GM18861 (cell line): Measurements from ENCODE around the gene PBLD.
"Not testable (repeated sequence)": the region's sequence is repeated elsewhere in the genome, so short reads cannot be mapped to it uniquely, and the experiment has no call there.

Source experiments
- ATAC-seq: cut with Tn5 transposase; IDR thresholded peaks from one replicate; pipeline ENCODE4 v1.9.1; 2021; ENCODE audit not compliant: unreplicated experiment

PBLD gene

GRCh38 chr10:68284062-68285001 is 48.4 kb downstream of the PBLD start:
- no peak for ATAC-seq

DNA sequence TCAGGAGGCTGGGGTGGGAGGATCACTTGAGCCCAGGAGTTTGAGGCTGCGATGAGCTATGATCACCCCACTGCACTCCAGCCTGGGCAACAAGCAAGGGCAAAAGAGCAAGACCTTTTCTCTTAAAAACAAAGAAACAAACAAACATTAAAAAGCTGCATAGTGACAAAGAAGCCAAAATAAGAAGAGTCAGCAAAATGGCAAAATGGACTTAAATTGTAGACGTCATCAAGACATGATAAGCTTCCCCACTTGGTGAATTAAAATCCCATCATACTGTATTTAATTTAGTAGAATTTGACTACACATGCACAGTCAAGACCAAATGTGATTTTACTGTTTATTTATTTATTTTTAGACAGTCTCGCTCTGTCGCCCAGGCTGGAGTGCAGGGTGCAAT is 52.0 kb downstream of the PBLD start:
- ATAC-seq = no peak

DNA sequence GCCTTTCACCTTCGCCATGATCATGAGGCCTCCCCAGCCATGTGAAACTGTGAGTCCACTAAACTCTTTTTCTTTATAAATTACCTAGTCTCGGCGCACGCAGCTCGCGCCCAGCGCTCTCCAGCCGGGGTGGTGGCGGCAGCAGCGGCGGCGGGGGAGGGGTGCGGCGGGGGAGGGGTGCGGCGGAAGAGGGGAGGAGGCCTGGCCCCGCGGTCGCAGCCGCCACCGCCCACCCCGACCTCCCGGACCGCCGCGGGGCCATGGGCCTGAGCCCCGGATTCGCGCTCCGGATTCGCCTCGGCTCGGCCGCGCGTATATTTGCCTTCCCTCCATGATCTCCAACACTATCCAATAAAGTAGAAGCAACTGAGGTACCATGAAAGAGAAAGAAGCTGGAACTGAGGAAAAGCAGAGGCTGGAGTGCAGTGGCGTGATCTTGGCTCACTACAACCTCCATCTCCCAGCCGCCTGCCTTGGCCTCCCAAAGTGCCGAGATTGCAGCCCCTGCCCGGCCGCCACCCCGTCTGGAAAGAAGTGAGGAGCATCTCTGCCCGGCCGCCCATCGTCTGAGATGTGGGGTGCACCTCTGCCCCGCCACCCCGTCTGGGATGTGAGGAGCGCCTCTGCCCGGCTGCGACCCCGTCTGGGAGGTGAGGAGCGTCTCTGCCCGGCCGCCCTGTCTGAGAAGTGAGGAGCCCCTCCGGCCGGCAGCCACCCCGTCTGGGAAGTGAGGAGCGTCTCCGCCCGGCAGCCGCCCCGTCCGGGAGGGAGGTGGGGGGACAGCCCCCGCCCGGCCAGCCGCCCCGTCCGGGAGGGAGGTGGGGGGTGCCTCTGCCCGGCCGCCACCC is 53.6 kb downstream of the PBLD start:
- ATAC-seq = not testable (repeated sequence)

DNA sequence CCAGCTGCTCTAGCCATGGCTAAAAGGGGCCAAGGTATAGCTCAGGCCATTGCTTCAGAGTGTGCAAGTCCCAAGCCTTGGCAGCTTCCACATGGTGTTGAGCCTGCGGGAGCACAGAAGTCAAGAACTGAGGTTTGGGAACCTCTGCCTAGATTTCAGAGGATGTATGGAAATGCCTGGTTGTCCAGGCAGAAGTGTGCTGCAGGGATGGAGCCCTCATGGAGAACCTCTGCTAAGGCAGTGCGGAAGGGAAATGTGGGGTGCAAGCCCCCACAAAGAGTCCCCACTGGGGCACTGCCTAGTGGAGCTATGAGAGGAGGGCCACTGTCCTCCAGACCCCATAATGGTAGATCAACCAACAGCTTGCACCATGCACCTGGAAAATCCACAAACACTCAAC is 54.9 kb downstream of the PBLD start:
- ATAC-seq = not testable (repeated sequence)

DNA sequence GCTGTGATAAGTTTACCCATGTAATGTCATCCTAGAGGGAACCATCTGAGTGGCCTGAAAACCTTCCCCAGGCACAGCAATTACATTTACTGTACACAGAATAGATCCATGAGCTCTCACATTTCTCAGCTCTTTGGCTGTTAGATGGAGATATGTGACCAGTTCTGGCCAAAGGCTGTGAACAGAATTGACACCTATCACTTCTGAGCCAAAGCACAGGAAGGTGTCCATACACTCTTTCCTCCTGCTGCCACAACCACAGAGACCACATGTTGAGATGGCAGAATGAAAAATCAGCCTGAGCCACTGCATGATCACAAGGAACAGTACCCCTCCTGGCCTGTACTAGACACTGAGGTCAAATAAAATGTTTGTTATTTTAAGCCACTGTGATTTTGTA is 56.5 kb downstream of the PBLD start:
- ATAC-seq = no peak

DNA sequence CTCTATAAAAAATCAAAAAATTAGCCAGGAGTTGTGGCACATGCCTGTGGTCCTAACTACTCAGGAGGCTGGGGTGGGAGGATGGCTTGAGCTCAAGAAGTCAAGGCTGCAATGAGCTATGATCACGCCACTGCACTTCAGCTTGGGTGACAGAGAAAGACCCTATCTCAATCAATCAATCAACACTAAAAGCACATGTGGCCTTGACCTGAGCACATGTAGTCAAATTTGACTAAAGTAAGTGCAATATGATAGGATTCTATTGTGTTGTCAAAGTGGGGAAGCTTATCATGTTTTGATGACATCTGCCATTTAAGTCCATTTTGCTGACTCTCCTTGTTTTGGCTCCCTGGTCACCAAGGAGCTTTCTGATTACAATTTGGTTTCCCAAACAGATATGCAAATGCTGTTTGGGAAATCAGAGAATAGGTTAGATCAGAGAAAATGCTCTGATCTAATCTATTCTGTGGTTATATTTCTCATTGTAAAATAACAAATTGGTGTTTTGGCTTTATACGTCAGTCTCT is 57.1 kb downstream of the PBLD start:
- ATAC-seq = no peak

GRCh38 chr10:68272833-68273232 is 59.9 kb downstream of the PBLD start:
- no peak for ATAC-seq

GRCh38 chr10:68271196-68271882 is 61.4 kb downstream of the PBLD start:
- no peak for ATAC-seq

- ATAC-seq = no peak
Measured at GRCh38 chr10:68269562-68270290, 63.0 kb downstream of the PBLD start.

DNA sequence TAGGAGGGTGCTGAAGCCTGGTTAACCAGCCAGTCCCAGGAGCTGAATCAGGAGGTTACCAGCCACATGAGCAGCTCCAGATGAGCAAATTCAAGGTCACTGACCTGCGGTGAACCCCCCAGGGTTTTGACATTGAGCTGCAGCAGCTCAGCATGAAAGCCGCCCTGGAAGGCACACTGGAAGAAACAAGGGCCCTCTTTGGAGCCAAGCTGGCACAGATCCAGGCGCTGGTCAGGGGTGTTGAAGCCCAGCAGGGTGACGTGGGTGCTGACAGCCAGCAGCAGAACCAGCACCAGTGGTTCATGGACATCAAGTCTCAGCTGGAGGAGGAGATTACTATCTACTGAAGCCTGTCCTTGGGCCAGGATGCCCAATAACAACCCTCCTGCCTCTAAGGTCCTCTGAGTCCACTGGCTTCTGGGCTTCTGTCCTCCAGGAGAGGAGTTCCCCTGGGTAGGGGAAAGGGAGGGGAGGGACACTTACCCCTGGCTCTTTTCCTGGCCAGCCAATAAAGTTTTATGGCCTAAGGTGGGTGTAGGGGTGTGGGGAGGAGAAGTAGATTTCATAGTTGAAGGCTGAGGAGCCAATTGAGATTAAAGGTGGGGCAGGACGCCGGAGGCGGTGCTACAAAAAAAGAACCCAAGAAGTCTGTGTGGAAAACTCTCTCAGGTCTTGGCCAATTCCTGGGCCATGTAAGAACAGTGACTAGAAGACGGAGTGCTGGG is 71.4 kb downstream of the PBLD start:
- ATAC-seq = no peak

DNA sequence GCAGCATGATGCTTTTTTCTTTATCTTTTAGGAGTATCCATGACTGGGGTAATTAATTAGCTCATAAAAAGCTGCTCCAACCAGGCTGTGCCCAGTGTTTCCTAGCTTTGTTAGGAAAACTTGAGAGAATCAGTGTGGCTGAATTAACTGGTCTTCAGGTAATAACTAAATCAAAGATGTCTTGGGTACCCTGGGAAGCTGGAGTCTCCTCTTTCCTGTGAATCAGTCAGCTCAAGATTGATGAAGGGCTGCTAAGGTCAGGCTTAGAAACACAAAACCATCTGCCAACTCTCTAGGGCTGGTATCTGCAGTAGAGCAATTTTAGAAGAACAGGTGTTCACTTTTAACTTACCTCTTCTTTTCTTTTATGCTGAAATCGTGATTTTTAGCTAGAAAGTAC is 79.4 kb downstream of the PBLD start:
- ATAC-seq = no peak

DNA sequence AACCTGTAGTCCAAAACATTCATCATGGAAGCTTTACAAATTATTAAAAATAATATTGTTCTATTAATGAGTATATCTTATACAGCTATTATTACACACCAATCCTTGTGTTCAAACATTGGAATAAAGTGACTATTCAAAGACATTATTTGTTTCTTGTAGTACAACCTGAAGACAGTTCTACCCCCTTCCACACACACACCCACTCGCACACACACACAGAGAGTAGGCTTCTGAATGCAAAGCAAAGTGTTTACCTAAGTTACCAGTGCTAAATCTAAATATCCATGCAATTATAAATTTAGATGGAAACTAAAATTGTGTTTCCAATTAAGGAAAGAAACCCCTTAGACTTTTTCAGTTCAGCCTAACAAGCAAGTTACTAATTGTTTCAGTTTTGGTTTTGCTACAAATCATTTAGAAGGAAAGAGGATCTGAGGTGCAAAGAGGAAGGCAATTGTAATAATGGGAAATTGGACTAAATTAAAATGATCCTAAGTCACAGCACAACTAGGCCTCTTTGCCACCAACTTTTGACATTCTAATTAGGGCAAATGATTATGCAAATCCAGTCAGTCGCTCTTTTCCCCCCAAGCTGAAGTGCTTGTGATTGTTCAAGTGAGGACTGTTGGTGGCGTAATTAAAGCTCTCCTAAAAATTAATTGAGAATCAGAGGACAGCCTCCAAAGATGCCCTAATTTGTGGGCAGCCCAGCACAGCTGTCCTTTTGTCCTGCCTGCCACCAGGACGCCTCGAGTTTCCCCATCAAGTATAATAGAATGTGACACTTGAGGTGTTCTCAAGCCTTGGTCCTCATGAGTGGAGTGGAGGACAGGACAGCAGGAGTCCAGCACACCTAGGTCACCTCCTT is 80.9 kb downstream of the PBLD start:
- ATAC-seq = no peak

- no peak for ATAC-seq
Measured at GRCh38 chr10:68251151-68251550, 81.6 kb downstream of the PBLD start.

DNA sequence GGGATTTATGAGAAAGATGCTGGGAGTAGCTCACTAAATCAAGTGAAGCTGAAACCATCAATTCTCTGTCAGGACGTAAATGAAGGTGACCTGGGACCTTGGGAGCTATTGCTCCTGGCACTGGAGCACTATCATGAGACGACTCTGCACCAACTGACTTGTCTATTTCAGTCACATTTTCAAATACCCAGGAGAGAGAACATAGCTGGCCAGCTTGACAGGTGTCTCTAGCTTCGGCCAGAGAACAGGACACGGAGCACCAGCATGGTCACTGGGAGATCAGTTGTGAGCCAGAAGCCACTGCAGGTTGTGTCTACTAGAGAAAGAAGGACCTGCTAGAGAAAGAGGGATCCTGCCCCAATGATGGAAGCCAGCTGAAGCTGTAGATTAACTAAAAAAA is 83.4 kb downstream of the PBLD start:
- ATAC-seq = no peak

- no peak for ATAC-seq
Measured at GRCh38 chr10:68247931-68248330, 84.8 kb downstream of the PBLD start.

DNA sequence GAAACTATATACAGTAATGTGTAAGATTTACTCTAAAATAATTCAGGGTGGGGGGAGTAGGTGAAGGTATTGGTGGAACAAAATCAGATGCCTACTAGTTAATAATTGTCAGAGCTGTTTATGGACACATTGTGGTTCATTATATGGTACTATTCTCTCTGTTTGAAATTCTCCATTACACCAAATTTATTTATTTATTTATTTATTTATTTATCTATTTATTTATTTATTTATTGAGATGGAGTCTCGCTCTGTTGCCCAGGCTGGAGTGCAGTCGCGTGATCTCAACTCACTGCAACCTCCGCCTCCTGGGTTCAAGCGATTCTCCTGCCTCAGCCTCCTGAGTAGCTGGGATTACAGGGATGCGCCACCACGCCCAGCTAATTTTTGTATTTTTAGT is 86.3 kb downstream of the PBLD start:
- not testable (repeated sequence) for ATAC-seq

- ATAC-seq = no peak
Measured at GRCh38 chr10:68242051-68242450, 90.7 kb downstream of the PBLD start.

DNA sequence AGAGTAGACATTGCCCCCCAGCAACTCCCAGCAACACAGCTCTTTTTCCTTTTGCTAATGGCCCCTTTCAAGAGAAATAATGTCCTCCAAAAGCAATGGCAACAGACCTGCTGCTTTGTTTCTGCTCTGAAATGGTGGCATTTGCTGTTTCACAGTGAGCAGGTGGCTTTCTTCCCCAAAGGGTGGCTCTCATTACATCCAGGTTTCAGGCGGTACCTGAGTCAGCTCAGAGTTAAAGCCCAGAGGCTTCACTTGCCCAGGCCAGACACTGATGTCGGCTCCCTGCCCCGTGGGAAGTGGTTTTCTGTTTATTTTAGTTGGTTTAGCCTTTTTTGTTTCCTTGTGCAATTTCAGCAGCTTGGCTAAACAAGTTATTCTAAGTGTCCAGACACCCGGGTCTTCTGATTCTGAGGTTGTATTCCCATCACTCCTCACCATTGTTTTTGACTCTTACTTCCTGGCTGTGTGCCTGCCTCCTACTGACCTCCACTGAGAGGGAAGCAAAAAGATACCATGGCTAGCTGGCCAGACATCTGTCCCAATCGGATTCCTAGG is 93.1 kb downstream of the PBLD start:
- ATAC-seq = no peak

DNA sequence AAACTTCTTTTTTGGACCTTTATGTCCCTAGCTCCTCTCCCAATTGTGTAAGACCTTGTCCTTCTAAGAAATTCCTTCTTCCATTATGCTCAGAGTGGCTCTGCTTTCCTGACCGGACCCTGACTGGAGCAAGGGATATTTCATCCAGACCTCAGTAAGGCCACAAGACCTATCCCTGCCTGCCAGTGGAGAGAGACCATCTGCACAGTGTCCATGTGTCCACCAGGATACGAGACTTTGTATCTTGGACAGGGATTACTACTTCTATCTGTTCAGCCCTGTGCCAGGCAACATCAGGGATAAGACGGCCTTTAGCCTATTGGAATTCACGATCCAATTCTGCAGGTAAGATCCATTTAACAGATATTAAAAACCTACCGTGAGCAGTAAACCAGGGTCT is 93.7 kb downstream of the PBLD start:
- ATAC-seq = no peak
